COLO668 (cell line): ENCODE data around the gene SIAE.

Source experiments
- DNase-seq: peaks from one replicate; lab custom pipeline; 2025; ENCODE audit not compliant: unreplicated experiment; lab: John Stamatoyannopoulos, UW

SIAE gene

DNA sequence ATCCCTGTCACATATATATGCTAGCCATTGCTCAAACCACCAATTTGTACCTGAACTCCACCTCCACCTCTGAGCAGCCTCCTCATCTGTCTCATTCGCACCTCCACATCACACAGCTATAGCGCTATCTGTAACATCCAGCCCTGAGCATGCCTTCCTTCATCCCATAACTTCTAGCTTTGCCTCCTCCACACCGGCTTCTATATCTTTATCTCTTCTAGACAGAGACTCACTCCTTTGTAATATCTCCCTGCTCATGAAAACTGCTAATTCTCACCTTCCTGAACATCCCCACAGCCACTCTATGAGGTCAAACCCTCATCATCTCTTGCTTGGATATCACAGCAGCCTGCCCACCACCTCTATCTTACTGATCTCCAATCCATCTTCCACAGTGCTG is 5.9 kb downstream of the SIAE start:
- DNase-seq: no peak

- no peak for DNase-seq
Observed at GRCh38 chr11:124663861-124664260, 9.7 kb downstream of the SIAE start.

- DNase-seq: no peak
Observed at GRCh38 chr11:124662106-124662505, 11.4 kb downstream of the SIAE start.

GRCh38 chr11:124661553-124661952 is 12.0 kb downstream of the SIAE start:
- DNase-seq: no peak

- no peak for DNase-seq
Observed at GRCh38 chr11:124658986-124659385, 14.6 kb downstream of the SIAE start.

DNA sequence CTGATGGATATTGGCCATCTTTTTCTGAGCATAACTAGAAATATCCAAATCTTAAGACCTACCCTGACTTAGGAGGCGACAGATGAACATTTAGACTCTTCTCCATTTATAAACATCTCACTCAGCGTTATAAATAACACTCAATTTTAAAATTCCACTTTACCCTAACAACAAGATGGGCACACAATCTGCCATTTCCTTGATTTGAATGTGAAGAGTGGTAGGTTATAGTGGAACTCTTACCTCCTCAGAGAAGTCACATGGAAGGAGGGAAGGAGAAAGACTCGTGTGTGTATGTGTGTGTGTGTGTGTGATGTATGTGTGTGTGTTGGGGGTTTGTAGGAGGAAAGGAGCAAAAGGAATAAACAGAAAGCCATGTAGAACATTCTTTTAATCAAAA is 15.0 kb downstream of the SIAE start:
- DNase-seq: no peak

DNA sequence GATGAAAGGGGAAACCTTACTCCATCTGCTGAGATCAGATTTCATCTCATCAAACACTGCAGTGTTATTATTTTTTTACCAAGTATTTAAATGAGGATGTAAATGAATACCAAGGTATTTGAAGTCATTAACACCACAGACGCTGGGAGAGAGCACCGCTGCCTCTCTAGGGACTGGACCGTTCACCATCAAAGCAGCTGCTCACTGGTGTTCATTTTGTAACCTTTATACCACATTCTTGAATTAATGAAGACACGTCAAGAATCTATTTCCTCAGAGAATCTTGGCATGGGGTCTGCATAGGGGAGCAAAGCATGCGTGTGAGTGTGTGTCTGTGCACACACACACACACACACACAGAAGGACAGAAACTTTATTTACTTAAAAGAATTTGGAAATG is 15.6 kb downstream of the SIAE start:
- DNase-seq: no peak

DNA sequence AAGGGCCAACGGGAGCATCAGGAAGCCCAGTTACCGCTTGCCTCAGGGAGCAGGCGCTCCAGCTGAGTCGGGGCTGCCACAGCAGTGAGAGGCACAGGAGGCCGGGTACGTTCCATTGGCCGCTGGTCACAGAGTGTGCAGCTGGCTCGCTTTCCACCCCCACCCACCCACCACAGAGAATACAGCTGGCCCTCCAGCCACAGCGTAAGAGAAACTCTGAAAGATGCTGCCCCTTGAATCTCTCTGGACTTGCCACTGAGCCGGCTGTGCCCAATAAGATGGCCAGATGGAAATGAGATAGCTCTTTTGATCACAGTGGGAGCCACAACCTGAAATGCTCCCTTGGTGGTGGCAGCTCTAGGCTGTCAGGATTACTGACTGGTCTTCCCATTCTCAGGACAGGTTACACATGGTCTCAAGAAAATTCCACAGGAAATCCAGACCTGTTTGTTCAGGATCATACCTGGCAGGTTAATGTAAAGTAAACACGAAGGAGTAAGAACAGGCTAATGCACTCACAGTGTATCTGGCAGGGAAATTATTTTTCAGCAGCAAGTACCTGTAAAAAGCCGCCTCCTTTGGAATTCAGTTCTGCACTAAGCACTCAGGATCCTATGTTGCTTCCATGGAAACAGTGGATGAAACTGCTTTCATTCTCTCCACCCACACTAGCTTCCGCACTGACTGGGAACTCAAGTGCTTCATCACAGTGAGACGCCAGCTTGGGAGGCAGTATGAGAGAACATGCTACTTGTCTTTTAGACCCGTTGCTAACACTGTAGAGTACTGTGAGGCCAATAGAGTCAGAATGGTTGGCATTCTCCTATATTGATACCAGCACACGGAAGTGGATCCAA is 16.5 kb downstream of the SIAE start:
- DNase-seq: no peak

DNA sequence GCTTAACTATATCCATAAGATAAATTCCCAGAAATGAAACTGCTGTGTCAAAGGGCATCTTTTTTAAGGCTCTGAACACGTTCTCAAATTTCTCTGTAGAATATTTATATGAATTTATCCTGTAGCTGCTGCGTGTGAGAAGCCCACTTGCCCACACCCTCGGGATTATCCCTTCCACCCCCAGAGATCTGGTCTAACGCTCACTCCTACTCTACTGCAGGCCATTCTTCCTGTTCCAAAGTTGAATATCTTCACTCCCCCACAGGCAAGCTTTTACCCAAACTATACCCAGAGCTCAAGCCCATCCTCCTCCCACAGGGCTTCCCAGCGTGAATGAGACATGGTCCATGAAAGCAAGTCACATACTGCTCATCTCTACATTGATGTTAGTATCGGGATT is 24.9 kb downstream of the SIAE start:
- no peak for DNase-seq

DNA sequence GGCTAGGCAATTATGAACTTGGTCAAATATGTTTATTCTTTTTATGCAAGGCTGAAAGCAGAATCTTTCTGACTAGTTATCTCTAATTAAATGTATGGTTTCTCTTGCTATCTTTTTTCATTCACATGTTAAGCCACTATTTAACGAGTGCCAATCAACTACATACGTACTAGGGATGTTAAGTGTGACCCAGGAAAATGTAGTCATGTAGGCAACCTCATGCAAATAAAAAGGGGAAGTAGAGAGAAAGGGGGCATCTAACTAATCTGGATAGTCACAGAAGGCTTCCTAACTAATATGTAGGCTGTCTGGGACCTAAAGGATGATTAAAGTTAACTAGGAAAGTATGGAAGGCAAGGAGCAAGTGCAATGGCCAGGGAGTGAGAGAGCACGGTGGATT is 27.4 kb downstream of the SIAE start:
- no peak for DNase-seq

DNA sequence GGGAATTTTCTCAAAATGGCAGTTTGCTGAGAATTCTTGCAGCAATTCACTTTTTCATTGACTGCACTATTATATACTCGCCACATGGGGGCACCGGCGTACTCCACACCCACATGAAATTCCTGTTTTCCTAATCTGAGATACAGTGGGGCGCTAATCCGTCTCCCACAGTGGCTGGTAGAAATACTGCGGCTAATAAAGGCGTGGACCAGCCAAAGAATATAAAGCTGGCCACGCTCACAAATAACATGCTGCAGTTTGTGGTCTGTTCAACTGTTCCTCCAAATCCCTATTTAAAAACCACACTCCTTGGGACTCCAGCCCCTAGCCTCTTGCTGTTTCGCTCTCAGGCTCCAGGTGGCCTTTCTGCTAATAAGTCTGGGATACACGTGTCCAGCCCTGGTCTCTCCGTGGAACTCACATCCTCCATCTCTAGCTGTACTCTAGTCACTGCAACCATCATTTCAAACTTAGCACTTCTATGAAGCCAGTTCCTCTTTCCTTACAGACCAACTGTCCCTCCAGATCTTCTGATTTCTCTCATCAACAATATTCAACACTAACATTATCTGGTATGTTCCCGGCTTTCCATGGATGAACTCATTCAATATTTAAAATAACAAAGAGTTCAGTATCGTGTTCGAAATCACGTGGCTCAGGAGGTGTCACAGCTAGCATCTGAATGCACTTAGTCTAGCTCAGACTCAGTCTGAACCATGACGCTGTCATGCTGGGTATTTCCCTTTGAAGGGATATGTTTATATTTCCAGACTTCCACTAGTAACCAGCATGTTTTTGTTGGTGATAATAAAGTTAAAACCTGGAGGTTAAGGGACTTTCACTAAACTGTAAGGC is 28.9 kb downstream of the SIAE start:
- DNase-seq: peak; percentile 33

DNA sequence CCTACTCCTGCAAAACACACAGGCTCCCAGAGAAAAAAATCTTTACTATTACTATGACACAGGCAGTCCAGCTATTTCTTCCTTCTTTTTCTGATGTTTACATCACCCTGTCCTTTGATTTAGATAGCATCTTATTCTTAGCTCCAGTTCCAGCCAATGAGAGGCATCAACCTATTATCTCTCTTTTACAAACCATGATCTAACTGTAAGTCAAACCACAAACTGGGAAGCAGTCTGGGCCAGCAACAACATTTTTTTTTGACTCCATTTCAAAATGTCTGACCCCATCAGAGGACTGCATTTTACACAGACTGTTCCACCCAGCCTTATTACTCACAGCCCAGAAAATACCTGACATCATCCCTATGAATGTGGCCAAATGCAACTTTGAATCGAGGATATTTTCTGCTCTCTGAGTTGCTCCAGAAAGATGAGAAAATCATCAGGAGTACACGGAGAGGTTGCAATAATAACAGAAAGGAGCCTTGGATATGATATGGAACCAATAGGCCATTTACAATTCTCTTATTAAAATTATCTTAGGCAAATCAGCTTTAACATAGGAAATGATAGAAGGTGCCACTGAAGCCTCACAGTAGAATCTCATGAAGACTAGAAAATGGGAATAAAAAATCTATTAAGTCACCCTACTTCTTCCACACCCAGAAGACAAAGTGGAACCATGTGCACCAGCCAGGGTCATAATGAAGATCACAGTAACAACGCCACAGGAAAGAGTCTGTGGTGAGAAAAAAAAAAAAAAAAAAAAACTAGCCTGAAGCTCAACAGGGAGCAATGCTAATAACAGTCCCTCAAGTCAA is 29.7 kb downstream of the SIAE start:
- no peak for DNase-seq

- no peak for DNase-seq
Observed at GRCh38 chr11:124643042-124643604, 30.4 kb downstream of the SIAE start.

GRCh38 chr11:124642628-124643027 is 30.9 kb downstream of the SIAE start:
- DNase-seq: no peak

DNA sequence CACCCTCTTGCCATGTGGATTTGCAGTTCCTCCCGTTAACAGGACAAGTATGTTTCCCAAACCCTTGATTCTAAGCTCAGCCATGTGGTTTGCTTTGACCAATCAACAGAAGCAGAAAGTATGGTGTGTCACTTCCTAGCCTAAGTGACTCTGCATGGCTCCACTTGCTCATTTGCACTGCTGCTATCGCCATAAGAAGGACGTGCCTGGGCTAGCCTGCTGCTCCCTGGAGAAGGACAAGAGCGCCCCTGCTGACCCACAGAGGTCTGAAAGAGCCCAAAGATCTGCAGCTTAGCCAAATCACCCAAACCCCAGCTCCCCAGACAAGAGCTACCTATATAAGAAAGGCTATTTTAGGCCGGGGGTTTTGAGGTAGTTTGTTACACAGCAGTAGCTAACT is 32.9 kb downstream of the SIAE start:
- no peak for DNase-seq

DNA sequence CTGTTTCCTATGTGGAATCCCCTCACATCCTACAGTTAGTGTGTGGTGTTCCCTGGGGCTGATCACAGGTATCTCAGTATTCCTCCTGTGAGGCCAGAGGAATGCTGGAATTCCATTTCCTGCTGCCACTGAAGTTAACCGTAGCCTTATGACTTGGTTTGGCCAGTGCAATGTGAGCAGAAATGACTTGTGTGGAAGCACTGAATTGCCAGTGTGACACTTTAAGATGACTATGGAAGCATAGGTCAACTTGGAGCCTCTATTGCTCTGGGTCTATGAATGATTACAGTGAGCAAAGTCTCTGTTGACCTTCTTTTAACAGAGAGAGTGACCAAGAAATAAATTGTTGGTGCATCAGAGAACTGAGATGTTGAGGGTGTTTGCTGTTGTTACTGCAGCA is 34.4 kb downstream of the SIAE start:
- no peak for DNase-seq

GRCh38 chr11:124638500-124638899 is 35.0 kb downstream of the SIAE start:
- no peak for DNase-seq

- DNase-seq: no peak
Observed at GRCh38 chr11:124635932-124636331, 37.6 kb downstream of the SIAE start.

DNA sequence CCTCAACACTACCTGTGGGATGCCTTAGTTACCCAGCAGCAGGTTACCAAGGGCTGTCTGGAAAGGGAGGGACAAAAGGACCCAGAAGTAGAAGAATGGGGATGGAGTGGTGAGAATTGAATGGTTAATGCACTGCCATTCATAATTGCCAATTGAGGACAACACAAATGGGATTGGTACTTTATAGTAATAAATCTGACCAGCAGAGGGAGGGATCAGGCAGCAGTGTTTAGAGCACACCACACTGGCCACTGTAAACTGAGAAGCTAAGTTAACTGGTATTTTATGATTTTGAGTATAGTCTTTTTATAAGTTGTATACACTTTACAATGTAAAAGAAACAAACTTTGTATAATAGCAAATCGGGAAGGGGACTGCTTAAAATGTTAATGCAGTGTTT is 40.2 kb downstream of the SIAE start:
- DNase-seq: no peak

GRCh38 chr11:124629961-124630360 is 43.6 kb downstream of the SIAE start:
- no peak for DNase-seq

GRCh38 chr11:124627546-124627945 is 46.0 kb downstream of the SIAE start:
- no peak for DNase-seq
